ENCODE results near the gene DENND6A. TPM values are rescaled to one million over a fixed set of nuclear protein-coding genes. Genes with fewer than 3 reads are reported as not detected.
"Not testable (repeated sequence)": the region's sequence is repeated elsewhere in the genome, so short reads cannot be mapped to it uniquely, and the experiment has no call there.

Gene DENND6A
- total RNA-seq, 4 donors from 2014 or later, result 15.2 to 36.3 (median 24.5) TPM

GRCh38 chr3:57616233-57616632 is 76.6 kb downstream of the DENND6A start:
- TF ChIP-seq CTCF (IDR thresholded peaks at IDR 0.05) (no peak), POLR2A (IDR thresholded peaks at IDR 0.05) (no peak)
- no peaks in the 10 kb centered on the region for H3K36me3 ChIP-seq
- H3K27me3 ChIP-seq, result no peaks in the 10 kb centered on the region
- no peaks in the 10 kb centered on the region for H3K4me1 ChIP-seq
- DNase-seq, result no peak
- H3K9me3 ChIP-seq, result no peaks in the 10 kb centered on the region
- no peak overlapping the region for H3K27ac ChIP-seq
- no peak overlapping the region for H3K4me3 ChIP-seq

GRCh38 chr3:57611870-57612269 is 81.0 kb downstream of the DENND6A start:
- H3K27me3 ChIP-seq, DNase-seq, H3K4me3 ChIP-seq, H3K4me1 ChIP-seq, H3K27ac ChIP-seq, H3K9me3 ChIP-seq, H3K36me3 ChIP-seq: not testable (repeated sequence)

GRCh38 chr3:57605683-57606082 is 87.2 kb downstream of the DENND6A start:
- Histone ChIP-seq H3K9me3 (no peaks in the 10 kb centered on the region), H3K27ac (no peak overlapping the region), H3K4me1 (no peaks in the 10 kb centered on the region), H3K27me3 (no peaks in the 10 kb centered on the region), H3K36me3 (no peaks in the 10 kb centered on the region), H3K4me3 (no peak overlapping the region)
- TF ChIP-seq POLR2A (IDR thresholded peaks at IDR 0.05) (no peak), CTCF (IDR thresholded peaks at IDR 0.05) (no peak)
- no peak for DNase-seq

GRCh38 chr3:57604971-57605370 is 87.9 kb downstream of the DENND6A start:
- H3K4me3 ChIP-seq, result no peak overlapping the region
- no peaks in the 10 kb centered on the region for H3K27me3 ChIP-seq
- TF ChIP-seq POLR2A (IDR thresholded peaks at IDR 0.05) (no peak), CTCF (IDR thresholded peaks at IDR 0.05) (no peak)
- peak in 1 of 3 donors; percentile 45 for DNase-seq
- no peak overlapping the region for H3K27ac ChIP-seq
- H3K36me3 ChIP-seq, result no peaks in the 10 kb centered on the region
- H3K4me1 ChIP-seq, result no peaks in the 10 kb centered on the region
- no peaks in the 10 kb centered on the region for H3K9me3 ChIP-seq

GRCh38 chr3:57600195-57600594 is 92.7 kb downstream of the DENND6A start:
- DNase-seq, result no peak
- H3K27ac ChIP-seq, result no peak overlapping the region
- H3K27me3 ChIP-seq, result no peaks in the 10 kb centered on the region
- peaks cover 0 to 11% (median 5%) of the 10 kb centered on the region in 4 donors for H3K4me1 ChIP-seq
- no peak for TF ChIP-seq POLR2A (IDR thresholded peaks at IDR 0.05)
- TF ChIP-seq CTCF (IDR thresholded peaks at IDR 0.05), result no peak
- H3K36me3 ChIP-seq, result no peaks in the 10 kb centered on the region
- no peaks in the 10 kb centered on the region for H3K9me3 ChIP-seq
- H3K4me3 ChIP-seq, result no peak overlapping the region

- H3K36me3 ChIP-seq, result no peaks in the 10 kb centered on the region
- no peak for DNase-seq
- peak overlapping the region; percentile 52 to 69 (median 62) for H3K4me3 ChIP-seq
- H3K9me3 ChIP-seq, result no peaks in the 10 kb centered on the region
- no peaks in the 10 kb centered on the region for H3K27me3 ChIP-seq
- TF ChIP-seq POLR2A (IDR thresholded peaks at IDR 0.05), result no peak
- TF ChIP-seq CTCF (IDR thresholded peaks at IDR 0.05), result no peak
- H3K4me1 ChIP-seq, result peaks cover 0 to 23% (median 5%) of the 10 kb centered on the region in 4 donors
- H3K27ac ChIP-seq, result peak overlapping the region; percentile 95 to 100 (median 96)
Measured at GRCh38 chr3:57598765-57599360, 94.0 kb downstream of the DENND6A start.

Data from Peyer's patch (tissue), 4 donors.